Lung (tissue), 12 donors: ENCODE data around the gene EML1. TPM values are rescaled to one million over a fixed set of nuclear protein-coding genes. Genes with fewer than 3 reads are reported as not detected.

ENCODE experiments used
- ATAC-seq: fragments of 200-7000 bp; cut with Tn5 transposase; one replicate; pipeline ENCODE4 v1.9.1; 2020; ENCODE audit warnings: moderate number of reproducible peaks; ENCODE audit not compliant: insufficient read depth, low FRiP score
- DNase-seq, 3 donors: peaks; one replicate each; pipeline ENCODE4 v3.0.0-alpha.2; 2013 to 2017
- H3K27ac ChIP-seq, 2 donors: one replicate each; pipeline ENCODE4 v1.5.1; 2013; ENCODE audit warnings: mild to moderate bottlenecking in 2 of 2, moderate library complexity in 2 of 2, control low read depth in 1 of 2, inconsistent platforms in 1 of 2, low read depth in 1 of 2, low read length in 1 of 2
- H3K27me3 ChIP-seq, 3 donors: one replicate each; pipeline ENCODE4 v1.5.1; 2013; ENCODE audit warnings: low read length in 2 of 3; ENCODE audit not compliant: control insufficient read depth in 3 of 3, insufficient read depth in 3 of 3
- H3K36me3 ChIP-seq, 4 donors: one replicate each; pipeline ENCODE4 v1.5.1; 2013; ENCODE audit warnings: low read length in 4 of 4, mild to moderate bottlenecking in 1 of 4, moderate library complexity in 1 of 4; ENCODE audit not compliant: control insufficient read depth in 4 of 4, insufficient read depth in 4 of 4
- H3K4me1 ChIP-seq, 5 donors: one replicate each; pipeline ENCODE4 v1.5.1; 2013; ENCODE audit warnings: low read length in 5 of 5, mild to moderate bottlenecking in 2 of 5, moderate library complexity in 1 of 5; ENCODE audit not compliant: control insufficient read depth in 5 of 5, insufficient read depth in 5 of 5
- H3K4me3 ChIP-seq: one replicate; pipeline ENCODE4 v1.5.1; 2013; ENCODE audit warnings: mild to moderate bottlenecking, control low read depth, moderate library complexity
- H3K9ac ChIP-seq, 2 donors: one replicate each; pipeline ENCODE4 v1.5.1; 2013; ENCODE audit warnings: low read length in 2 of 2, control low read depth in 1 of 2; ENCODE audit not compliant: insufficient read depth in 1 of 2
- H3K9me3 ChIP-seq, 4 donors: one replicate each; pipeline ENCODE4 v1.5.1; 2013; ENCODE audit warnings: low read length in 3 of 4, mild to moderate bottlenecking in 1 of 4, moderate library complexity in 1 of 4; ENCODE audit not compliant: control insufficient read depth in 4 of 4, insufficient read depth in 3 of 4
- WGBS, 2 donors: extraction: QIAGEN DNeasy Blood & Tissue Kit; methylation state at CpG; one replicate each; pipeline ENCODE4 v1.1.7; 2013; 5-methylcytosine and 5-hydroxymethylcytosine counted together
- polyA plus RNA-seq, 2 donors: library from polyadenylated mRNA; stranded (reverse); fragments of 200-250 nt; gene quantifications; one replicate each; pipeline ENCODE4 v1.2.1, GENCODE V29; 2013
- total RNA-seq, 2 donors: library from RNA; depleted of rRNA in 1 of 2; stranded (reverse); fragments of >200 nt in 1 of 2; gene quantifications; one replicate each; pipeline ENCODE4 v1.2.1, GENCODE V29; 2014 to 2021
- TF ChIP-seq, protein P1 (sequence below): IDR thresholded peaks from 2 replicates; pipeline ENCODE4 v1.5.1; 2012; ENCODE audit warnings: mild to moderate bottlenecking; ENCODE audit errors: control extremely low read depth, extremely low read depth
- donor health status: control.
- donor health status: control.
- donor health status: Bipolar disorder and iron deficiency.
- donor health status: healthy.
- donor health status: DM: yes; HTN: yes; CAD: no.

Gene EML1
- total and polyA plus RNA-seq, 4 donors = 6.7 to 88.0 (median 22.8) TPM

DNA sequence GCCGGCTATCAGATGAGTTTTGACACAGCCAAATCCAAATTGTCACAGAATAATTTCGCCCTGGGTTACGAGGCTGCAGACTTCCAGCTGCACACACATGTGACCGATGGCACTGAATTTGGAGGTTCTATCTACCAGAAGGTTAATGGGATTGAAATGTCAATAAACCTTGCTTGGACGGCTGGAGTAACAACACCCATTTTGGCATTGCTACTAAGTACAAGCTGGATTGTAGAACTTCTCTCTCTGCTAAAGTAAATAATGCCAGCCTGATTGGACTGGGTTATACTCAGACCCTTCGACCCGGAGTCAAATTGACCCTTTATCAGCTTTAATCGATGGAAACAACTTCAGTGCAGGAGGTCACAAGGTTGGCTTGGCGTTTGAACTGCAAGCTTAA, 171.8 kb downstream of the EML1 start:
- Histone ChIP-seq H3K9me3 (no peaks in the 10 kb centered on the region), H3K4me3 (no peak overlapping the region), H3K36me3 (no peaks in the 10 kb centered on the region), H3K27me3 (no peaks in the 10 kb centered on the region), H3K4me1 (no peaks in the 10 kb centered on the region), H3K27ac (no peak overlapping the region), H3K9ac (no peak overlapping the region)
- TF ChIP-seq, protein P1, sequence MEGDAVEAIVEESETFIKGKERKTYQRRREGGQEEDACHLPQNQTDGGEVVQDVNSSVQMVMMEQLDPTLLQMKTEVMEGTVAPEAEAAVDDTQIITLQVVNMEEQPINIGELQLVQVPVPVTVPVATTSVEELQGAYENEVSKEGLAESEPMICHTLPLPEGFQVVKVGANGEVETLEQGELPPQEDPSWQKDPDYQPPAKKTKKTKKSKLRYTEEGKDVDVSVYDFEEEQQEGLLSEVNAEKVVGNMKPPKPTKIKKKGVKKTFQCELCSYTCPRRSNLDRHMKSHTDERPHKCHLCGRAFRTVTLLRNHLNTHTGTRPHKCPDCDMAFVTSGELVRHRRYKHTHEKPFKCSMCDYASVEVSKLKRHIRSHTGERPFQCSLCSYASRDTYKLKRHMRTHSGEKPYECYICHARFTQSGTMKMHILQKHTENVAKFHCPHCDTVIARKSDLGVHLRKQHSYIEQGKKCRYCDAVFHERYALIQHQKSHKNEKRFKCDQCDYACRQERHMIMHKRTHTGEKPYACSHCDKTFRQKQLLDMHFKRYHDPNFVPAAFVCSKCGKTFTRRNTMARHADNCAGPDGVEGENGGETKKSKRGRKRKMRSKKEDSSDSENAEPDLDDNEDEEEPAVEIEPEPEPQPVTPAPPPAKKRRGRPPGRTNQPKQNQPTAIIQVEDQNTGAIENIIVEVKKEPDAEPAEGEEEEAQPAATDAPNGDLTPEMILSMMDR = no peak
- ATAC-seq (no peak), DNase-seq (no peak)
- 77 to 87% methylated on average over 9 of the region's 9 CpGs for WGBS, 2 donors

DNA sequence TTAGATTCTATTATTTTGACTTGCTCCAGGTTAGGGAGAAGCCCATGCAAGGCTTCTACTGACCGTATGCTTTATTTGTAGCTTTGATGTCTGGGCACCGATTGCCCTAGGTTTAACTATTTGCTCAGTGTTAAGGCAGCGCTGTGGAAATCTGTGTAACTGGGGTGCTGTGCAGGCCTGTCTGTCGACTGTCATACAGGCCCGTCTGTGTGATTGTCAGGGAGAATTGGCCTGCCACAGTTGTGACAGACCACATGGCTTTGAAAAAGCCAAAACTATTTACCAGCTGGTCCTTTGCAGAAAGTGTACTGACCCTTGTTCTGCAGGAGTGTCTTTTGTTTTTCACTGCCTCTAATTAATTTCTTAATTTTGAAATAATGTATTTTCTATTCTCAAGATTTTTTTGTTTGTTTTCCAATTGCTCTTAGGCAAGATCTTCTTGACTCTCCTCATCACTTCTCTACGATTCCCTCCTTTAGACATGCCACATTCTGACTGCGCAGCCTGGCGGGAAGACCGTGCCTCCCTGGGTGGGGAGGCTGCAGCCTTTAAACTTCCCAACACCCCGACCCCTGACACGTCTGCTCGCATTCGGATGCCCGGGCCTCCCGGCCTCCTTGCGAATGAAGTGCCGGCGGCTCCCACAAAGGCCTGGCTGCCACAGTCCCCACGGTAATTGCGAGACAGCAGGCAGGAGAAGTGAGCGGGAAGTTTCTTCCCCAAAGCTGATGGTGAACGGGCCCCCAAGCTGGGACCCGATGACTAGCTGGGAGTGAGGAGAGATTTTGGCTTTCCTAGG, 173.0 kb downstream of the EML1 start:
- ATAC-seq = no peak
- H3K4me3 ChIP-seq = no peak overlapping the region
- no peak overlapping the region for H3K9ac ChIP-seq
- 91% methylated on average over 23 of the region's 23 CpGs for WGBS, 2 donors
- no peak overlapping the region for H3K27ac ChIP-seq
- H3K9me3 ChIP-seq = no peaks in the 10 kb centered on the region
- no peaks in the 10 kb centered on the region for H3K27me3 ChIP-seq
- H3K4me1 ChIP-seq = peaks cover 0 to 2% (median 0%) of the 10 kb centered on the region in 5 donors
- H3K36me3 ChIP-seq = no peaks in the 10 kb centered on the region
- TF ChIP-seq, protein P1 = no peak
- no peak for DNase-seq

DNA sequence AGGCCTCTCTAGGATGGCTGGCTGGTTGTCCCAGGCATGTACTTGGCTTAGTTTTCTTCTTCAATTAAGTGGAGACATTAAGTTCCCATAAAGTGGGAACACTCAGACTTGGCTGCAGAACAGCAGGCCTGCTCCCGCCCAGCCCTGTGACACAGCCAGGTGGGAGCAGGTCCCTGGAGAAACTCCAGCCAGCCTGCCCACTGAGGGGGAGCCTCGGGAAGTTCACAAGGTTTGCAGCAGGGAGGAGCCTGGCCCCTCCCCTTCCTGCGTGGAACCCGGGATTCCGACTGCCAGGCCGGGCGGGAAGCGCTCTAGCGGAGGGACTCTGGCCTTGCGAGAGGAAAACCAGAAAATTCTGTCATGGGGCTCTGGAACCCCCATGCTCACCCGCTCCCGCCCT, 173.7 kb downstream of the EML1 start:
- no peaks in the 10 kb centered on the region for H3K9me3 ChIP-seq
- ATAC-seq (no peak), DNase-seq (no peak)
- H3K4me3 ChIP-seq = no peak overlapping the region
- no peak overlapping the region for H3K27ac ChIP-seq
- no peaks in the 10 kb centered on the region for H3K36me3 ChIP-seq
- peaks cover 0 to 2% (median 0%) of the 10 kb centered on the region in 5 donors for H3K4me1 ChIP-seq
- WGBS, 2 donors = 62 to 81% methylated on average over 11 to 12 of the region's 12 CpGs
- H3K27me3 ChIP-seq = no peaks in the 10 kb centered on the region
- TF ChIP-seq, protein P1 = no peak
- H3K9ac ChIP-seq = no peak overlapping the region
